PC-3 (cell line): ENCODE results near the gene LRP10.

Experiments
- CTCF ChIP-seq: fragments of 300-600 bp; sonication (generic); conservative IDR thresholded peaks from 2 replicates; pipeline ENCODE4 v1.5.1; 2017; ENCODE audit warnings: antibody characterized with exemption, low read depth, mild to moderate bottlenecking, low read length
- EZH2phosphoT487 ChIP-seq: fragments of 300-600 bp; sonication (generic); IDR thresholded peaks from 2 replicates; pipeline ENCODE4 v1.6.1; 2018; ENCODE audit warnings: mild to moderate bottlenecking, antibody characterized with exemption, low read length, borderline replicate concordance

GRCh38 chr14:22887990-22888378 is 16.4 kb downstream of the LRP10 start:
- TF ChIP-seq CTCF = no peak
- TF ChIP-seq EZH2phosphoT487 = no peak
